Ovary (tissue), 3 donors: Measurements from ENCODE around the gene KMT2D.

Source experiments
- CTCF ChIP-seq, 3 donors: fragments of 450-650 bp in 2 of 3; fragments of 200-600 bp in 1 of 3; IDR thresholded peaks; one replicate each; pipeline versions ENCODE4 v1.5.1 to v1.8.0; 2016 to 2022; ENCODE audit warnings: antibody characterized with exemption in 3 of 3, mild to moderate bottlenecking in 1 of 3
- POLR2A ChIP-seq: fragments of 450-650 bp; IDR thresholded peaks from one replicate; pipeline ENCODE4 v1.6.1; 2017; ENCODE audit warnings: antibody characterized with exemption, mild to moderate bottlenecking, moderate library complexity
- donor health status: DM: no; HTN: no; CAD: no.

- TF ChIP-seq POLR2A (no peak), CTCF (IDR thresholded peaks at IDR 0.05) (no peak)
Observed at GRCh38 chr12:49033611-49034285, 26.8 kb downstream of the KMT2D start.
